HCT116 (cell line): ENCODE measurements around the gene NCAPD3. TPM values are rescaled to one million over a fixed set of nuclear protein-coding genes. Genes with fewer than 3 reads are reported as not detected.

Source experiments
- ATAC-seq: fragments of 200-7000 bp; cut with Tn5 transposase; 2 replicates; pipeline ENCODE4 v1.9.1; 2020; ENCODE audit warnings: mild to moderate bottlenecking, moderate library complexity
- BruUV-seq: library from RNA; stranded (reverse); fragments of 400-500 nt; replicated peaks from 2 replicates; lab custom pipeline; 2021; lab: Mats Ljungman, UMichigan
- CTCF ChIA-PET: fragments of 300-600 bp; sonication (Branson Sonifier 250); formaldehyde crosslinking; loops from one replicate; lab custom pipeline; 2021; ENCODE audit warnings: antibody characterized with exemption; lab: Charles Lee
- POLR2A ChIA-PET: fragments of 300-600, 350-600 bp; sonication (Branson Sonifier 250); formaldehyde crosslinking; loops from one replicate; lab custom pipeline; 2021; ENCODE audit warnings: antibody characterized with exemption; lab: Charles Lee
- RAD21 ChIA-PET, 2 experiments: fragments of 300-600 bp; sonication (Branson Sonifier 250); formaldehyde crosslinking; loops; one replicate each; lab custom pipeline; 2023; ENCODE audit warnings: low total read pairs in 2 of 2; ENCODE audit not compliant: uncharacterized antibody in 2 of 2, unreplicated experiment in 2 of 2, low non-redundant PET in 1 of 2; lab: Charles Lee
- DNase-seq: peaks from one replicate; pipeline ENCODE4 v3.0.0-alpha.2; 2010; ENCODE audit warnings: low read depth, low spot score
- H2AFZ ChIP-seq: fragments of 200-600 bp; shearing (Covaris generic), sonication (generic); 2 replicates; pipeline ENCODE4 v1.6.1; 2017; ENCODE audit warnings: low read depth, mixed run types, mixed read lengths, antibody characterized with exemption, low read length; ENCODE audit not compliant: poor library complexity, severe bottlenecking
- H3K27ac ChIP-seq: 2 replicates; pipeline ENCODE4 v1.5.1; 2012; ENCODE audit warnings: low read depth, low read length
- H3K27me3 ChIP-seq: fragments of 200-600 bp; sonication (generic); 2 replicates; pipeline ENCODE4 v1.6.1; 2016; ENCODE audit warnings: mixed run types, low read length, mixed read lengths; ENCODE audit not compliant: insufficient read depth
- H3K36me3 ChIP-seq, 2 experiments: fragments of 200-500 bp in 1 of 2; fragments of 200-600 bp in 1 of 2; sonication (Bioruptor generic) in 1 of 2; sonication (generic) in 1 of 2; 2 replicates each; pipeline versions ENCODE4 v1.5.1 to v1.6.1; 2014 to 2016; ENCODE audit warnings: low read length in 2 of 2, inconsistent platforms in 1 of 2, mixed read lengths in 1 of 2, mixed run types in 1 of 2; ENCODE audit not compliant: insufficient read depth in 2 of 2, control insufficient read depth in 1 of 2
- H3K4me1 ChIP-seq, 2 experiments: fragments of 200-600 bp in 1 of 2; sonication (generic) in 1 of 2; 2 replicates each; pipeline versions ENCODE4 v1.5.1 to v1.6.1; 2012 to 2017; ENCODE audit warnings: low read length in 2 of 2, inconsistent platforms in 1 of 2, mild to moderate bottlenecking in 1 of 2, mixed read lengths in 1 of 2, mixed run types in 1 of 2, moderate library complexity in 1 of 2; ENCODE audit not compliant: insufficient read depth in 2 of 2, control insufficient read depth in 1 of 2
- H3K4me2 ChIP-seq: fragments of 200-600 bp; sonication (generic); 2 replicates; pipeline ENCODE4 v1.6.1; 2017; ENCODE audit warnings: mixed run types, low read length, mixed read lengths
- H3K4me3 ChIP-seq, 2 experiments: fragments of 200-600 bp in 1 of 2; sonication (generic) in 1 of 2; replicated peaks in 1 of 2; 2 replicates each; pipeline ENCODE4 v1.5.1; 2011 to 2016; ENCODE audit warnings: low read length in 2 of 2, control low read depth in 1 of 2, low read depth in 1 of 2, mild to moderate bottlenecking in 1 of 2, mixed read lengths in 1 of 2, mixed run types in 1 of 2
- H3K79me2 ChIP-seq: fragments of 200-600 bp; sonication (generic); 2 replicates; pipeline ENCODE4 v1.6.1; 2017; ENCODE audit warnings: mild to moderate bottlenecking, mixed run types, low read length, moderate library complexity, mixed read lengths; ENCODE audit not compliant: insufficient read depth
- H3K9ac ChIP-seq: fragments of 200-600 bp; sonication (generic); 2 replicates; pipeline ENCODE4 v1.6.1; 2016; ENCODE audit warnings: low read length, mixed read lengths
- H3K9me2 ChIP-seq: fragments of 200-600 bp; sonication (generic), shearing (Covaris generic); 2 replicates; pipeline ENCODE4 v1.6.1; 2017; ENCODE audit warnings: mixed run types, mild to moderate bottlenecking, moderate library complexity; ENCODE audit not compliant: insufficient read depth
- H3K9me3 ChIP-seq, 2 experiments: fragments of 200-500 bp in 1 of 2; fragments of 200-600 bp in 1 of 2; sonication (Bioruptor generic) in 1 of 2; sonication (generic) in 1 of 2; 2 replicates each; pipeline ENCODE4 v1.6.1; 2014 to 2017; ENCODE audit warnings: low read length in 2 of 2, mixed read lengths in 2 of 2, inconsistent platforms in 1 of 2, low read depth in 1 of 2, mild to moderate bottlenecking in 1 of 2, mixed run types in 1 of 2, moderate library complexity in 1 of 2; ENCODE audit not compliant: control insufficient read depth in 1 of 2, insufficient read depth in 1 of 2
- H4K20me1 ChIP-seq: fragments of 200-600 bp; sonication (generic), shearing (Covaris generic); 2 replicates; pipeline ENCODE4 v1.6.1; 2017; ENCODE audit warnings: mixed run types, mild to moderate bottlenecking, moderate library complexity; ENCODE audit not compliant: insufficient read depth
- ELF1 ChIP-seq: IDR thresholded peaks from 2 replicates; pipeline ENCODE4 v1.6.1; 2012; ENCODE audit warnings: low read depth, borderline replicate concordance
- JUND ChIP-seq: IDR thresholded peaks from 2 replicates; pipeline ENCODE4 v1.6.1; 2012
- POLR2A ChIP-seq: IDR thresholded peaks from 2 replicates; pipeline ENCODE4 v1.7.0; 2011; ENCODE audit warnings: borderline replicate concordance; ENCODE audit not compliant: insufficient read depth, insufficient read length; ENCODE audit errors: extremely low read depth
- SIN3A ChIP-seq: IDR thresholded peaks from 2 replicates; pipeline ENCODE4 v1.6.1; 2012; ENCODE audit warnings: low read depth
- TCF7L2 ChIP-seq: IDR thresholded peaks from 2 replicates; pipeline ENCODE4 v1.7.0; 2011; ENCODE audit warnings: borderline replicate concordance, inconsistent platforms; ENCODE audit not compliant: insufficient read depth, insufficient read length; ENCODE audit errors: extremely low read depth
- YY1 ChIP-seq: IDR thresholded peaks from 2 replicates; pipeline ENCODE4 v1.6.1; 2011; ENCODE audit warnings: low read length, low read depth, moderate library complexity, mild to moderate bottlenecking; ENCODE audit not compliant: insufficient replicate concordance; ENCODE audit errors: extremely low read depth
- ZFX ChIP-seq: fragments of 450-650 bp; IDR thresholded peaks from 2 replicates; pipeline ENCODE4 v1.6.1; 2017
- ZNF274 ChIP-seq: fragments of 200-500 bp; sonication (Bioruptor generic); IDR thresholded peaks from 2 replicates; pipeline ENCODE4 v1.6.1; 2014; ENCODE audit warnings: mild to moderate bottlenecking, low read depth, low read length, inconsistent platforms
- intact Hi-C: fragments of 100-400 bp; cut with micrococcal nuclease; formaldehyde crosslinking; loops from 2 replicates; pipeline ENCODE4 v1.10.0; 2022
- total RNA-seq: library from RNA; stranded (reverse); gene quantifications from one replicate; pipeline ENCODE4 v1.2.1, GENCODE V29; 2021; ENCODE audit not compliant: unreplicated experiment
- TF ChIP-seq, protein P1 (sequence below), 3 experiments: fragments of 200-600 bp in 1 of 3; sonication (generic) in 1 of 3; IDR thresholded peaks in 2 of 3; conservative IDR thresholded peaks in 1 of 3; 2 replicates each; pipeline ENCODE4 v1.5.1; 2012 to 2017; ENCODE audit warnings: low read depth in 2 of 3, low read length in 2 of 3, antibody characterized with exemption in 1 of 3, borderline replicate concordance in 1 of 3, control low read depth in 1 of 3, mild to moderate bottlenecking in 1 of 3, mixed read lengths in 1 of 3, mixed run types in 1 of 3, moderate library complexity in 1 of 3; ENCODE audit not compliant: insufficient read depth in 1 of 3

Gene NCAPD3
- total RNA-seq, 1 experiment from 2014 or later: 71.0 TPM

DNA sequence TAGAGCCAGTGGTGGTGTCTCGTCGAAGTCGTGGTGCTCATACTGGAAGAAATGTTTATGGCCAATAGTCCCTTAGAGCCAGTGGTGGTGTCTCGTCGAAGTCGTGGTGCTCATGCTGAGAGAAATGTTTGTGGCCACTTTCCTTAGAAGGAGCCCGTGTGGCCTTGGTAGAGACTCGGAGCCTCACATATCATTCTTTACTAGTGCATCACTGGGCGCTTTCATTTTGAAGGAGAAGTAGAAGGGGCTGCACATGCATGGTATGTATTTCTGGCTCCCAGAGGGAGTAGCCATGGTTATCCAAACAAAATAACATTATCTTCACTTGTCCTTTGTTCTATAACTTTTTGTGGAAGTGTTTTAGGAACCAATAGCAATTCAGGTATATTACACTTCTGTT lies 85.4 kb downstream of the NCAPD3 start:
- ChIA-PET CTCF (interaction anchor here (1.4 to 1.6 kb wide), 2 partner anchors 88 to 90 kb away, joined by 3 to 4 read pairs; no protein-coding TSS in a partner anchor), RAD21 (no interaction called here), POLR2A (no interaction called here)
- H3K4me3 ChIP-seq: no peak overlapping the region
- intact Hi-C loops: no loop called here
- no peaks in the 10 kb centered on the region for H3K9me3 ChIP-seq
- no peaks in the 10 kb centered on the region for H4K20me1 ChIP-seq
- H3K4me2 ChIP-seq: no peak overlapping the region
- no peak for TF ChIP-seq YY1
- no peak for TF ChIP-seq TCF7L2
- TF ChIP-seq ZNF274: no peak
- TF ChIP-seq ZFX: no peak
- TF ChIP-seq ELF1: no peak
- no peak for TF ChIP-seq JUND
- TF ChIP-seq, protein P1, sequence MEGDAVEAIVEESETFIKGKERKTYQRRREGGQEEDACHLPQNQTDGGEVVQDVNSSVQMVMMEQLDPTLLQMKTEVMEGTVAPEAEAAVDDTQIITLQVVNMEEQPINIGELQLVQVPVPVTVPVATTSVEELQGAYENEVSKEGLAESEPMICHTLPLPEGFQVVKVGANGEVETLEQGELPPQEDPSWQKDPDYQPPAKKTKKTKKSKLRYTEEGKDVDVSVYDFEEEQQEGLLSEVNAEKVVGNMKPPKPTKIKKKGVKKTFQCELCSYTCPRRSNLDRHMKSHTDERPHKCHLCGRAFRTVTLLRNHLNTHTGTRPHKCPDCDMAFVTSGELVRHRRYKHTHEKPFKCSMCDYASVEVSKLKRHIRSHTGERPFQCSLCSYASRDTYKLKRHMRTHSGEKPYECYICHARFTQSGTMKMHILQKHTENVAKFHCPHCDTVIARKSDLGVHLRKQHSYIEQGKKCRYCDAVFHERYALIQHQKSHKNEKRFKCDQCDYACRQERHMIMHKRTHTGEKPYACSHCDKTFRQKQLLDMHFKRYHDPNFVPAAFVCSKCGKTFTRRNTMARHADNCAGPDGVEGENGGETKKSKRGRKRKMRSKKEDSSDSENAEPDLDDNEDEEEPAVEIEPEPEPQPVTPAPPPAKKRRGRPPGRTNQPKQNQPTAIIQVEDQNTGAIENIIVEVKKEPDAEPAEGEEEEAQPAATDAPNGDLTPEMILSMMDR (IDR thresholded peaks at IDR 0.05 in 2 of 3, conservative IDR thresholded peaks at IDR 0.05 in 1 of 3; ENCODE audit: borderline replicate concordance in 1 of 3, insufficient read depth in 1 of 3, low read depth in 2 of 3, low read length in 2 of 3): no peak
- TF ChIP-seq SIN3A: no peak
- no peak for TF ChIP-seq POLR2A
- peaks cover 13% of the 10 kb centered on the region for H3K27me3 ChIP-seq
- H3K9ac ChIP-seq: no peak overlapping the region
- no peak for DNase-seq
- H3K36me3 ChIP-seq: no peaks in the 10 kb centered on the region
- no peak overlapping the region for H3K27ac ChIP-seq
- no peaks in the 10 kb centered on the region for H3K79me2 ChIP-seq
- H3K9me2 ChIP-seq: no peaks in the 10 kb centered on the region
- no peaks in the 10 kb centered on the region; a peak in 1 of 4 replicates for H3K4me1 ChIP-seq
- no TSS peak for BruUV-seq
- no peak overlapping the region for H2AFZ ChIP-seq
- no peak for ATAC-seq
